Spinal cord (tissue), 10 donors: ENCODE data around the gene CLCNKA. TPM values are rescaled to one million over a fixed set of nuclear protein-coding genes. Genes with fewer than 3 reads are reported as not detected.

Experiments
- DNase-seq, 6 donors: peaks; one replicate each; pipeline versions ENCODE4 v3.0.0 to v3.0.0-alpha.2; 2013 to 2015; ENCODE audit warnings: low spot score in 6 of 6, low read depth in 4 of 6
- H3K27ac ChIP-seq: one replicate; pipeline ENCODE4 v1.5.1; 2013; ENCODE audit warnings: low read depth, low read length, control low read depth
- H3K27me3 ChIP-seq: one replicate; pipeline ENCODE4 v1.6.1; 2013; ENCODE audit warnings: low read length; ENCODE audit not compliant: control insufficient read depth, insufficient read depth
- H3K36me3 ChIP-seq: one replicate; pipeline ENCODE4 v1.6.1; 2013; ENCODE audit warnings: low read length; ENCODE audit not compliant: control insufficient read depth, insufficient read depth
- H3K4me1 ChIP-seq: one replicate; pipeline ENCODE4 v1.6.1; 2013; ENCODE audit warnings: low read length; ENCODE audit not compliant: control insufficient read depth, insufficient read depth
- H3K4me3 ChIP-seq: one replicate; pipeline ENCODE4 v1.5.1; 2013; ENCODE audit warnings: low read depth, low read length, control low read depth
- H3K9me3 ChIP-seq: one replicate; pipeline ENCODE4 v1.6.1; 2013; ENCODE audit warnings: low read length; ENCODE audit not compliant: control insufficient read depth, insufficient read depth
- WGBS: methylation state at CpG from one replicate; pipeline ENCODE4 v1.1.5; 2013; ENCODE audit warnings: missing lambda C conversion rate; ENCODE audit not compliant: insufficient coverage; 5-methylcytosine and 5-hydroxymethylcytosine counted together
- polyA plus RNA-seq, 2 donors: library from polyadenylated mRNA; unstranded; fragments of 120-200 nt; gene quantifications; one replicate each; pipeline ENCODE4 v1.2.1, GENCODE V29; 2013; ENCODE audit not compliant: insufficient read length in 2 of 2
- total RNA-seq, 2 donors: library from RNA; depleted of rRNA in 1 of 2; stranded (reverse); fragments of 120-200 nt in 1 of 2; fragments of >200 nt in 1 of 2; gene quantifications; one replicate each; pipeline versions ENCODE4 v1.2.3 to v1.2.4, GENCODE V29; 2013 to 2014
- donor health status: healthy.

Gene CLCNKA
- total and polyA plus RNA-seq, 4 donors, result 0.10 to 1.8 (median 1.0) TPM; not detected in 1

- Histone ChIP-seq H3K27ac (no peak within 1 kb of the TSS), H3K9me3 (no peaks in the 10 kb centered on the region), H3K36me3 (peaks cover 2% of the 10 kb centered on the region), H3K4me1 (peaks cover 20% of the 10 kb centered on the region), H3K4me3 (peak within 1 kb of the TSS; percentile 29), H3K27me3 (peaks cover 3% of the 10 kb centered on the region)
- peak in 2 of 6 donors; percentile 38 for DNase-seq
- WGBS, result under 1% methylated on average over 48 of the region's 54 CpGs
Measured at GRCh38 chr1:16073490-16074119, 51.8 kb downstream of the CLCNKA start, which contains the start of gene FAM131C. TSS of gene FAM131C (minus strand) at chr1:16073651. CDS start at chr1:16073442, 209 bp downstream.

GRCh38 chr1:16074217-16074616 lies 52.4 kb downstream of the CLCNKA start:
- WGBS, result 72% methylated on average over 5 of the region's 5 CpGs
- H3K9me3 ChIP-seq, result no peaks in the 10 kb centered on the region
- no peak overlapping the region for H3K27ac ChIP-seq
- no peak for DNase-seq
- peaks cover 2% of the 10 kb centered on the region for H3K36me3 ChIP-seq
- H3K27me3 ChIP-seq, result peaks cover 3% of the 10 kb centered on the region
- no peak overlapping the region for H3K4me3 ChIP-seq
- peaks cover 23% of the 10 kb centered on the region for H3K4me1 ChIP-seq

- H3K4me1 ChIP-seq, result peaks cover 28% of the 10 kb centered on the region
- H3K4me3 ChIP-seq, result no peak overlapping the region
- peaks cover 3% of the 10 kb centered on the region for H3K27me3 ChIP-seq
- no peaks in the 10 kb centered on the region for H3K9me3 ChIP-seq
- DNase-seq, result peak in 1 of 6 donors; percentile 56
- H3K36me3 ChIP-seq, result peaks cover 2% of the 10 kb centered on the region
- WGBS, result 65% methylated on average over 7 of the region's 11 CpGs
- H3K27ac ChIP-seq, result no peak overlapping the region
Measured at GRCh38 chr1:16075337-16076030, 53.6 kb downstream of the CLCNKA start.

GRCh38 chr1:16076031-16076864 lies 54.4 kb downstream of the CLCNKA start:
- Histone ChIP-seq H3K36me3 (no peaks in the 10 kb centered on the region), H3K27me3 (peaks cover 3% of the 10 kb centered on the region), H3K9me3 (no peaks in the 10 kb centered on the region), H3K4me3 (no peak overlapping the region), H3K4me1 (peaks cover 28% of the 10 kb centered on the region), H3K27ac (no peak overlapping the region)
- WGBS, result 80% methylated on average over 10 of the region's 14 CpGs
- no peak for DNase-seq

- DNase-seq, result peak in 1 of 6 donors; percentile 58
- no peaks in the 10 kb centered on the region for H3K9me3 ChIP-seq
- peaks cover 3% of the 10 kb centered on the region for H3K27me3 ChIP-seq
- WGBS, result 61% methylated on average over 11 of the region's 11 CpGs
- H3K4me3 ChIP-seq, result no peak overlapping the region
- no peaks in the 10 kb centered on the region for H3K36me3 ChIP-seq
- H3K27ac ChIP-seq, result no peak overlapping the region
- peaks cover 28% of the 10 kb centered on the region for H3K4me1 ChIP-seq
Measured at GRCh38 chr1:16076865-16077238, 55.0 kb downstream of the CLCNKA start.

GRCh38 chr1:16077406-16078245 lies 55.8 kb downstream of the CLCNKA start:
- WGBS, result 68% methylated on average over 9 of the region's 12 CpGs
- Histone ChIP-seq H3K36me3 (no peaks in the 10 kb centered on the region), H3K4me3 (no peak overlapping the region), H3K9me3 (no peaks in the 10 kb centered on the region), H3K27me3 (peaks cover 3% of the 10 kb centered on the region), H3K27ac (no peak overlapping the region), H3K4me1 (peaks cover 28% of the 10 kb centered on the region)
- no peak for DNase-seq

- no peak overlapping the region for H3K4me3 ChIP-seq
- DNase-seq, result peak; percentile 26 to 95 (median 68)
- 32% methylated on average over 10 of the region's 10 CpGs for WGBS
- H3K27me3 ChIP-seq, result no peaks in the 10 kb centered on the region
- H3K27ac ChIP-seq, result no peak overlapping the region
- H3K36me3 ChIP-seq, result no peaks in the 10 kb centered on the region
- peaks cover 21% of the 10 kb centered on the region for H3K4me1 ChIP-seq
- no peaks in the 10 kb centered on the region for H3K9me3 ChIP-seq
Measured at GRCh38 chr1:16078925-16079656, 57.3 kb downstream of the CLCNKA start.

- H3K4me3 ChIP-seq, result no peak overlapping the region
Measured at GRCh38 chr1:16080422-16081150, 58.8 kb downstream of the CLCNKA start.

More at GRCh38 chr1:16080422-16081150, 58.8 kb downstream of the CLCNKA start:
- Histone ChIP-seq H3K27ac (no peak overlapping the region), H3K36me3 (no peaks in the 10 kb centered on the region), H3K27me3 (no peaks in the 10 kb centered on the region), H3K4me1 (peaks cover 13% of the 10 kb centered on the region), H3K9me3 (no peaks in the 10 kb centered on the region)
- no peak for DNase-seq
- 94% methylated on average over 4 of the region's 5 CpGs for WGBS
